Thyroid gland (tissue), 4 donors: ENCODE measurements around the gene BSG.

Experiments used
- CTCF ChIP-seq, 6 experiments: fragments of 200-600 bp in 3 of 6; fragments of 450-650 bp in 3 of 6; sonication (generic) in 3 of 6; IDR thresholded peaks; one replicate each; pipeline ENCODE4 v1.5.1; 2016 to 2019; ENCODE audit warnings: antibody characterized with exemption in 6 of 6, mild to moderate bottlenecking in 2 of 6, inconsistent platforms in 1 of 6, moderate library complexity in 1 of 6
- POLR2A ChIP-seq, 2 donors: fragments of 450-650 bp; IDR thresholded peaks; one replicate each; pipeline ENCODE4 v1.6.1; 2017; ENCODE audit warnings: antibody characterized with exemption in 2 of 2, mild to moderate bottlenecking in 2 of 2, moderate library complexity in 1 of 2

GRCh38 chr19:585551-586110 is 13.2 kb downstream of the BSG start:
- no peak for TF ChIP-seq CTCF (IDR thresholded peaks at IDR 0.05)
- TF ChIP-seq POLR2A (IDR thresholded peaks at IDR 0.05) = no peak
